Measurements from ENCODE around the gene UBE3B. TPM values are rescaled to one million over a fixed set of nuclear protein-coding genes. Genes with fewer than 3 reads are reported as not detected.

UBE3B gene
- total and polyA plus RNA-seq, 2 donors (not counting 1 experiment from before 2014, with no cell fraction given) = 27.2 to 52.1 TPM

GRCh38 chr12:109517619-109518018 is 40.2 kb downstream of the UBE3B start:
- no peaks in the 10 kb centered on the region for H3K9me3 Mint-ChIP-seq (ENCODE audit: insufficient read depth)
- CTCF ChIA-PET = interaction anchor here (0.8 to 6.8 kb wide), 2 partner anchors 47 to 256 kb away, joined by 3 to 66 read pairs; no protein-coding TSS in a partner anchor
- H3K4me3 ChIP-seq (ENCODE audit: control extremely low read depth in 1 of 5, extremely low read depth in 1 of 5, insufficient read depth in 1 of 5, low read depth in 2 of 5, low read length in 4 of 5) = no peak overlapping the region
- WGBS (ENCODE audit: insufficient coverage) = 89% methylated on average over 5 of the region's 6 CpGs
- POLR2A ChIA-PET = no interaction called here
- DNase-seq (no peak), ATAC-seq (ENCODE audit: low read depth) (no peak)
- H3K27ac ChIP-seq (ENCODE audit: low read length in 2 of 2) = no peak overlapping the region
- H3K4me1 ChIP-seq (ENCODE audit: control insufficient read depth in 2 of 2, insufficient read depth in 2 of 2, low read length in 2 of 2) = no peaks in the 10 kb centered on the region
- no peak overlapping the region for H3K4me3 Mint-ChIP-seq
- H3K27ac Mint-ChIP-seq = no peak overlapping the region
- no peaks in the 10 kb centered on the region for H3K79me2 ChIP-seq (ENCODE audit: control insufficient read depth, insufficient read depth, low read length)
- H3K4me1 Mint-ChIP-seq = no peaks in the 10 kb centered on the region
- TF ChIP-seq CTCF (IDR thresholded peaks at IDR 0.05) = no peak
- TF ChIP-seq EZH2 (IDR thresholded peaks at IDR 0.05; ENCODE audit: borderline replicate concordance, insufficient read depth, low read depth, low read length, poor library complexity, severe bottlenecking) = no peak
- no peaks in the 10 kb centered on the region for H3K9me3 ChIP-seq (ENCODE audit: control extremely low read depth in 1 of 3, control insufficient read depth in 2 of 3, insufficient read depth in 1 of 3, low read length in 2 of 3)
- H3K27me3 Mint-ChIP-seq = no peaks in the 10 kb centered on the region
- H3K27me3 ChIP-seq (replicated peaks in 1 of 4; ENCODE audit: control extremely low read depth in 1 of 4, control insufficient read depth in 3 of 4, insufficient read depth in 4 of 4, low read length in 3 of 4) = no peaks in the 10 kb centered on the region
- H3K9ac ChIP-seq (ENCODE audit: low read length) = no peak overlapping the region
- no peak overlapping the region for H3K4me2 ChIP-seq (replicated peaks; ENCODE audit: low read depth, low read length, poor library complexity, severe bottlenecking)
- no peak overlapping the region for H2AFZ ChIP-seq (ENCODE audit: insufficient read depth, low read depth, low read length, poor library complexity, severe bottlenecking)
- peaks cover 8 to 77% of the 10 kb centered on the region in 2 experiments for H3K36me3 ChIP-seq (replicated peaks in 1 of 2; ENCODE audit: control extremely low read depth in 1 of 2, control insufficient read depth in 1 of 2, extremely low read depth in 1 of 2, insufficient read depth in 2 of 2, low read length in 1 of 2)
- intact Hi-C loops (cut with micrococcal nuclease) = loop anchor here (1.0 kb wide), 1 partner anchor 363 kb away; the partner anchor contains the start of gene GLTP
- H4K20me1 ChIP-seq (ENCODE audit: control insufficient read depth, insufficient read depth, low read length, poor library complexity, severe bottlenecking) = no peaks in the 10 kb centered on the region

- no peak overlapping the region for H3K4me3 ChIP-seq (ENCODE audit: control extremely low read depth in 1 of 5, extremely low read depth in 1 of 5, insufficient read depth in 1 of 5, low read depth in 2 of 5, low read length in 4 of 5)
- H3K4me2 ChIP-seq (replicated peaks; ENCODE audit: low read depth, low read length, poor library complexity, severe bottlenecking) = no peak overlapping the region
- H3K4me1 ChIP-seq (ENCODE audit: control insufficient read depth in 2 of 2, insufficient read depth in 2 of 2, low read length in 2 of 2) = no peaks in the 10 kb centered on the region
- no peak overlapping the region for H2AFZ ChIP-seq (ENCODE audit: insufficient read depth, low read depth, low read length, poor library complexity, severe bottlenecking)
- Mint-ChIP-seq H3K4me3 (no peak overlapping the region), H3K4me1 (no peaks in the 10 kb centered on the region), H3K27me3 (no peaks in the 10 kb centered on the region), H3K9me3 (ENCODE audit: insufficient read depth) (no peaks in the 10 kb centered on the region), H3K27ac (no peak overlapping the region)
- 67% methylated on average over 6 of the region's 11 CpGs for WGBS (ENCODE audit: insufficient coverage)
- H3K9ac ChIP-seq (ENCODE audit: low read length) = no peak overlapping the region
- H3K36me3 ChIP-seq (replicated peaks in 1 of 2; ENCODE audit: control extremely low read depth in 1 of 2, control insufficient read depth in 1 of 2, extremely low read depth in 1 of 2, insufficient read depth in 2 of 2, low read length in 1 of 2) = peaks cover 5 to 75% of the 10 kb centered on the region in 2 experiments
- TF ChIP-seq CTCF (IDR thresholded peaks at IDR 0.05) (peak; percentile 82), EZH2 (IDR thresholded peaks at IDR 0.05; ENCODE audit: borderline replicate concordance, insufficient read depth, low read depth, low read length, poor library complexity, severe bottlenecking) (no peak)
- no peaks in the 10 kb centered on the region for H3K27me3 ChIP-seq (replicated peaks in 1 of 4; ENCODE audit: control extremely low read depth in 1 of 4, control insufficient read depth in 3 of 4, insufficient read depth in 4 of 4, low read length in 3 of 4)
- no peak overlapping the region for H3K27ac ChIP-seq (ENCODE audit: low read length in 2 of 2)
- no peaks in the 10 kb centered on the region for H3K9me3 ChIP-seq (ENCODE audit: control extremely low read depth in 1 of 3, control insufficient read depth in 2 of 3, insufficient read depth in 1 of 3, low read length in 2 of 3)
- DNase-seq (peak; percentile 55), ATAC-seq (ENCODE audit: low read depth) (peak; percentile 41)
- no peaks in the 10 kb centered on the region for H3K79me2 ChIP-seq (ENCODE audit: control insufficient read depth, insufficient read depth, low read length)
- CTCF ChIA-PET = interaction anchor here (0.6 to 6.8 kb wide), 8 partner anchors 10 to 255 kb away, joined by 3 to 66 read pairs (median 4); no protein-coding TSS in a partner anchor
- no peaks in the 10 kb centered on the region for H4K20me1 ChIP-seq (ENCODE audit: control insufficient read depth, insufficient read depth, low read length, poor library complexity, severe bottlenecking)
- POLR2A ChIA-PET = no interaction called here
- intact Hi-C loops (cut with micrococcal nuclease) = loop anchor here (1.0 kb wide), 1 partner anchor 361 kb away; the partner anchor contains the start of gene GLTP
Measured at GRCh38 chr12:109518820-109519665, 41.6 kb downstream of the UBE3B start.

All from B cell (primary cell).